ENCODE results near the gene BMI1.

DNA sequence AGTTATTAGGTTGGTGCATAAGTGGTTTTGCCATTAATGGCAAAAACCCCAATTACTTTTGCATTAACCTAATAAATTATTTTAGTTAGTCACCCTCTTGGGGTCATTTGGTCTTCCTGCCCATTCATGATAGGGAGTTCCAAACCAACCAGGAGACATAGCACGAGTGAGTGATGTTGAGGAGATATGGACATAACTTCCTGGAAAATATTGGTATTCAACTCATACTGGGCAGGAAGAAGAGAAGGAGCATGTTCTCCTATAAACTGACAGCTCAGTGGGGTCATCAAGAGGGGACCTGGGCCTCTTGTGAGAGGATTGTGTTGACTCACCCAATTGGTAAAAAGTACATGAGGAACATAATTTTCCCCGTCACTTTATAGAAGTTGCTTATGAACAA, 48.1 kb downstream of the BMI1 start:
- TF ChIP-seq BACH2 (CRISPR knock-in tag; IDR thresholded peaks at IDR 0.05; ENCODE audit: borderline replicate concordance) (no peak), TCF4 (CRISPR knock-in tag; IDR thresholded peaks at IDR 0.05; ENCODE audit: borderline replicate concordance) (no peak), ESRRG (CRISPR knock-in tag; IDR thresholded peaks at IDR 0.05) (no peak), GLIS3 (CRISPR knock-in tag; IDR thresholded peaks at IDR 0.05) (no peak), OSR1 (CRISPR knock-in tag; IDR thresholded peaks at IDR 0.05) (no peak), CSDC2 (CRISPR knock-in tag; IDR thresholded peaks at IDR 0.05) (no peak)
- TF ChIP-seq, protein P1, sequence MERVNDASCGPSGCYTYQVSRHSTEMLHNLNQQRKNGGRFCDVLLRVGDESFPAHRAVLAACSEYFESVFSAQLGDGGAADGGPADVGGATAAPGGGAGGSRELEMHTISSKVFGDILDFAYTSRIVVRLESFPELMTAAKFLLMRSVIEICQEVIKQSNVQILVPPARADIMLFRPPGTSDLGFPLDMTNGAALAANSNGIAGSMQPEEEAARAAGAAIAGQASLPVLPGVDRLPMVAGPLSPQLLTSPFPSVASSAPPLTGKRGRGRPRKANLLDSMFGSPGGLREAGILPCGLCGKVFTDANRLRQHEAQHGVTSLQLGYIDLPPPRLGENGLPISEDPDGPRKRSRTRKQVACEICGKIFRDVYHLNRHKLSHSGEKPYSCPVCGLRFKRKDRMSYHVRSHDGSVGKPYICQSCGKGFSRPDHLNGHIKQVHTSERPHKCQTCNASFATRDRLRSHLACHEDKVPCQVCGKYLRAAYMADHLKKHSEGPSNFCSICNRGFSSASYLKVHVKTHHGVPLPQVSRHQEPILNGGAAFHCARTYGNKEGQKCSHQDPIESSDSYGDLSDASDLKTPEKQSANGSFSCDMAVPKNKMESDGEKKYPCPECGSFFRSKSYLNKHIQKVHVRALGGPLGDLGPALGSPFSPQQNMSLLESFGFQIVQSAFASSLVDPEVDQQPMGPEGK (CRISPR knock-in tag; IDR thresholded peaks at IDR 0.05; ENCODE audit: borderline replicate concordance), result no peak
- TF ChIP-seq, protein P2, sequence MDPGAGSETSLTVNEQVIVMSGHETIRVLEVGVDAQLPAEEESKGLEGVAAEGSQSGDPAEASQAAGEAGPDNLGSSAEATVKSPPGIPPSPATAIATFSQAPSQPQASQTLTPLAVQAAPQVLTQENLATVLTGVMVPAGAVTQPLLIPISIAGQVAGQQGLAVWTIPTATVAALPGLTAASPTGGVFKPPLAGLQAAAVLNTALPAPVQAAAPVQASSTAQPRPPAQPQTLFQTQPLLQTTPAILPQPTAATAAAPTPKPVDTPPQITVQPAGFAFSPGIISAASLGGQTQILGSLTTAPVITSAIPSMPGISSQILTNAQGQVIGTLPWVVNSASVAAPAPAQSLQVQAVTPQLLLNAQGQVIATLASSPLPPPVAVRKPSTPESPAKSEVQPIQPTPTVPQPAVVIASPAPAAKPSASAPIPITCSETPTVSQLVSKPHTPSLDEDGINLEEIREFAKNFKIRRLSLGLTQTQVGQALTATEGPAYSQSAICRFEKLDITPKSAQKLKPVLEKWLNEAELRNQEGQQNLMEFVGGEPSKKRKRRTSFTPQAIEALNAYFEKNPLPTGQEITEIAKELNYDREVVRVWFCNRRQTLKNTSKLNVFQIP (CRISPR knock-in tag; IDR thresholded peaks at IDR 0.05; ENCODE audit: borderline replicate concordance, low read depth), result no peak
